Upper lobe of left lung (tissue), 4 donors: ENCODE measurements around the gene MUC2.

Experiments
- EP300 ChIP-seq, 4 donors: sonication (generic); formaldehyde crosslinking; IDR thresholded peaks; one replicate each; pipeline ENCODE4 v1.5.1; 2017; ENCODE audit warnings: antibody characterized with exemption in 4 of 4, control low read depth in 2 of 4
- POLR2A ChIP-seq, 4 donors: fragments of 450-650 bp; IDR thresholded peaks; one replicate each; pipeline ENCODE4 v1.5.1; 2016 to 2017; ENCODE audit warnings: antibody characterized with exemption in 4 of 4, mild to moderate bottlenecking in 2 of 4
- POLR2AphosphoS5 ChIP-seq, 2 donors: sonication (generic); formaldehyde crosslinking; IDR thresholded peaks; one replicate each; pipeline ENCODE4 v1.5.1; 2017; ENCODE audit warnings: antibody characterized with exemption in 2 of 2
- TF ChIP-seq, protein P1 (sequence below), 6 experiments: fragments of 450-650 bp in 4 of 6; fragments of 200-600 bp in 2 of 6; sonication (generic) in 2 of 6; IDR thresholded peaks; one replicate each; pipeline ENCODE4 v1.5.1; 2016 to 2019; ENCODE audit warnings: antibody characterized with exemption in 6 of 6

DNA sequence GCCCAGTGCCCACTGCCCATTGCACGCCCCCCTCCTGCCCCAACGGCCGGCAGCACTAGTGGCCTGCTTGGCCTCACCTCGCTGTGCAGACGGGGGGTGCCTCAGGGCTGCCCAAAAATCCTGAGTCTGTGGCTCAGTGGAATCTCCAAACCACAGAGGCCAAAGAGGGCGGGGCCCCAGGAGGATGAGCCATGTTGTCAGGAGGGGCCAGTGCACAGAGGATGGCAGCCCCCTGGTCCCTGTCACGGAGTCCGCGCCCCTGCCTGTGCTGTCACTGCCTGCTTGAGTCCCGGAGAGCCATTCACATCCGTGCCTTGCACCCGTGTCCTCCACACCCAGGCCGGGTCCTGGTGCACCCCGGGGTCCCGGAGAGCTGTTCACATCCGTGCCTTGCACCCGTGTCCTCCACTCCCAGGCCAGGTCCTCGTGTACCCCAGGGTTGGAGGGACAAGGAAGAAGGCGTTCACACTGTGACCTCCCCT is 46.7 kb downstream of the MUC2 start:
- TF ChIP-seq, protein P1, sequence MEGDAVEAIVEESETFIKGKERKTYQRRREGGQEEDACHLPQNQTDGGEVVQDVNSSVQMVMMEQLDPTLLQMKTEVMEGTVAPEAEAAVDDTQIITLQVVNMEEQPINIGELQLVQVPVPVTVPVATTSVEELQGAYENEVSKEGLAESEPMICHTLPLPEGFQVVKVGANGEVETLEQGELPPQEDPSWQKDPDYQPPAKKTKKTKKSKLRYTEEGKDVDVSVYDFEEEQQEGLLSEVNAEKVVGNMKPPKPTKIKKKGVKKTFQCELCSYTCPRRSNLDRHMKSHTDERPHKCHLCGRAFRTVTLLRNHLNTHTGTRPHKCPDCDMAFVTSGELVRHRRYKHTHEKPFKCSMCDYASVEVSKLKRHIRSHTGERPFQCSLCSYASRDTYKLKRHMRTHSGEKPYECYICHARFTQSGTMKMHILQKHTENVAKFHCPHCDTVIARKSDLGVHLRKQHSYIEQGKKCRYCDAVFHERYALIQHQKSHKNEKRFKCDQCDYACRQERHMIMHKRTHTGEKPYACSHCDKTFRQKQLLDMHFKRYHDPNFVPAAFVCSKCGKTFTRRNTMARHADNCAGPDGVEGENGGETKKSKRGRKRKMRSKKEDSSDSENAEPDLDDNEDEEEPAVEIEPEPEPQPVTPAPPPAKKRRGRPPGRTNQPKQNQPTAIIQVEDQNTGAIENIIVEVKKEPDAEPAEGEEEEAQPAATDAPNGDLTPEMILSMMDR (IDR thresholded peaks at IDR 0.05): no peak
- TF ChIP-seq POLR2AphosphoS5 (IDR thresholded peaks at IDR 0.05) (no peak), POLR2A (IDR thresholded peaks at IDR 0.05) (no peak), EP300 (IDR thresholded peaks at IDR 0.05) (no peak)
